Suppressor macrophage treated with lipopolysaccharide for 1 hour (primary cell): ENCODE data around the gene L3HYPDH.
"Not testable (repeated sequence)": the region's sequence is repeated elsewhere in the genome, so short reads cannot be mapped to it uniquely, and the experiment has no call there.

Experiments
- DNase-seq, 3 donors: peaks; one replicate each; pipeline ENCODE4 v3.0.0-alpha.2; 2020 to 2022

The L3HYPDH gene

GRCh38 chr14:59475709-59476108, 8.5 kb downstream of the L3HYPDH start:
- DNase-seq = no peak

GRCh38 chr14:59474172-59474571, 10.0 kb downstream of the L3HYPDH start:
- no peak for DNase-seq

GRCh38 chr14:59465316-59466135, 18.7 kb downstream of the L3HYPDH start, which contains the start of gene GPR135:
TSS of gene GPR135 (minus strand) at chr14:59465380. CDS start at chr14:59465226, 154 bp downstream.
- no peak for DNase-seq

- DNase-seq = peak; percentile 29 to 68 (median 46)
Observed at GRCh38 chr14:59464486-59465315, 19.5 kb downstream of the L3HYPDH start.

GRCh38 chr14:59463787-59464485, 20.3 kb downstream of the L3HYPDH start:
- no peak for DNase-seq

GRCh38 chr14:59461891-59462290, 22.3 kb downstream of the L3HYPDH start:
- DNase-seq = no peak

- DNase-seq = no peak
Observed at GRCh38 chr14:59460378-59460777, 23.8 kb downstream of the L3HYPDH start.

GRCh38 chr14:59458486-59458885, 25.7 kb downstream of the L3HYPDH start:
- peak in 1 of 3 donors; percentile 12 for DNase-seq

GRCh38 chr14:59455411-59455810, 28.8 kb downstream of the L3HYPDH start:
- DNase-seq = peak in 1 of 3 donors; percentile 6

GRCh38 chr14:59454139-59454538, 30.1 kb downstream of the L3HYPDH start:
- peak in 2 of 3 donors; percentile 18 to 54 for DNase-seq

- no peak for DNase-seq
Observed at GRCh38 chr14:59451849-59452248, 32.4 kb downstream of the L3HYPDH start.

GRCh38 chr14:59450716-59451115, 33.5 kb downstream of the L3HYPDH start:
- no peak for DNase-seq

- DNase-seq = not testable (repeated sequence)
Observed at GRCh38 chr14:59448673-59449072, 35.5 kb downstream of the L3HYPDH start.

- no peak for DNase-seq
Observed at GRCh38 chr14:59439256-59439965, 44.8 kb downstream of the L3HYPDH start.

- DNase-seq = no peak
Observed at GRCh38 chr14:59438195-59438647, 46.0 kb downstream of the L3HYPDH start.

GRCh38 chr14:59435987-59436386, 48.2 kb downstream of the L3HYPDH start:
- peak; percentile 19 to 47 (median 44) for DNase-seq

GRCh38 chr14:59435101-59435500, 49.1 kb downstream of the L3HYPDH start:
- DNase-seq = no peak

- DNase-seq = no peak
Observed at GRCh38 chr14:59429790-59430189, 54.4 kb downstream of the L3HYPDH start.

- DNase-seq = peak; percentile 71 to 76 (median 72)
Observed at GRCh38 chr14:59428581-59429012, 55.6 kb downstream of the L3HYPDH start.

GRCh38 chr14:59427653-59428580, 56.3 kb downstream of the L3HYPDH start:
- no peak for DNase-seq
